ENCODE results near the gene IRF2BP1. TPM values are rescaled to one million over a fixed set of nuclear protein-coding genes. Genes with fewer than 3 reads are reported as not detected.

The IRF2BP1 gene
- total RNA-seq, 1 donor from 2014 or later, result 17.5 TPM

GRCh38 chr19:45862271-45862563 lies 23.7 kb downstream of the IRF2BP1 start:
- DNase-seq, result no peak
- H3K27me3 Mint-ChIP-seq, result peaks cover 19% of the 10 kb centered on the region
- H3K27ac Mint-ChIP-seq, result peak overlapping the region; percentile 96
- no peak for TF ChIP-seq CTCF (IDR thresholded peaks at IDR 0.05)
- intact Hi-C loops (cut with micrococcal nuclease), result loop anchor here (1.0 to 10.0 kb wide), 5 partner anchors 45 to 989 kb away; partner anchors contain the start of genes AP2S1, GEMIN7, POLR1G and PPP1R13L
- peak overlapping the region; percentile 96 for H3K4me3 Mint-ChIP-seq
- CTCF ChIA-PET, result interaction anchor here (0.6 to 1.7 kb wide), 2 partner anchors 20 to 93 kb away, joined by 3 read pairs; partner anchors contain the start of gene SIX5
- H3K4me1 Mint-ChIP-seq, result peaks cover 37% of the 10 kb centered on the region
- H3K9me3 Mint-ChIP-seq, result no peaks in the 10 kb centered on the region
- H3K36me3 Mint-ChIP-seq (ENCODE audit: low read depth), result peaks cover 35% of the 10 kb centered on the region
- ATAC-seq (ENCODE audit: low read depth), result no peak
- POLR2A ChIA-PET, result interaction anchor here (0.5 to 2.4 kb wide), 6 partner anchors 24 to 533 kb away, joined by 3 to 33 read pairs (median 6); partner anchors contain the start of genes IRF2BP1 and MYPOP

- intact Hi-C loops (cut with micrococcal nuclease), result loop anchor here (5.0 to 10.0 kb wide), 3 partner anchors 407 to 786 kb away; partner anchors contain the start of genes GEMIN7, POLR1G, PPP1R13L and ZNF296
- no peak for DNase-seq
- ChIA-PET CTCF (interaction anchor here (0.5 to 1.7 kb wide), 2 partner anchors 21 to 91 kb away, joined by 3 to 4 read pairs; partner anchors contain the start of gene SIX5), POLR2A (interaction anchor here (0.6 to 1.3 kb wide), 4 partner anchors 37 to 218 kb away, joined by 5 to 6 read pairs (median 6); partner anchors contain the start of gene MYPOP)
- Mint-ChIP-seq H3K36me3 (ENCODE audit: low read depth) (peaks cover 46% of the 10 kb centered on the region), H3K27ac (peak overlapping the region; percentile 96), H3K9me3 (no peaks in the 10 kb centered on the region), H3K27me3 (peaks cover 18% of the 10 kb centered on the region), H3K4me1 (peaks cover 37% of the 10 kb centered on the region), H3K4me3 (peak overlapping the region; percentile 96)
- no peak for ATAC-seq (ENCODE audit: low read depth)
- no peak for TF ChIP-seq CTCF (IDR thresholded peaks at IDR 0.05)
These were observed 25.3 kb downstream of the IRF2BP1 start for GRCh38 chr19:45860359-45861259.

- POLR2A ChIA-PET, result interaction anchor here (0.8 to 1.5 kb wide), 2 partner anchors 9 to 20 kb away, joined by 5 to 7 read pairs; partner anchors contain the start of gene SYMPK
- Mint-ChIP-seq H3K27ac (no peak overlapping the region), H3K4me1 (peaks cover 2% of the 10 kb centered on the region), H3K4me3 (no peak overlapping the region), H3K27me3 (no peaks in the 10 kb centered on the region), H3K36me3 (ENCODE audit: low read depth) (peaks cover 80% of the 10 kb centered on the region), H3K9me3 (no peaks in the 10 kb centered on the region)
- CTCF ChIA-PET, result interaction anchor here (1.4 kb wide), 1 partner anchor 55 kb away, joined by 4 read pairs; no protein-coding TSS in a partner anchor
- ATAC-seq (ENCODE audit: low read depth) (no peak), DNase-seq (no peak)
- intact Hi-C loops (cut with micrococcal nuclease), result no loop called here
- TF ChIP-seq CTCF (IDR thresholded peaks at IDR 0.05), result no peak
These were observed 31.7 kb downstream of the IRF2BP1 start for GRCh38 chr19:45854167-45854778.

GRCh38 chr19:45852983-45853382 lies 33.0 kb downstream of the IRF2BP1 start:
- DNase-seq (no peak), ATAC-seq (ENCODE audit: low read depth) (no peak)
- Mint-ChIP-seq H3K27me3 (no peaks in the 10 kb centered on the region), H3K4me1 (peaks cover 2% of the 10 kb centered on the region), H3K9me3 (no peaks in the 10 kb centered on the region), H3K4me3 (no peak overlapping the region), H3K36me3 (ENCODE audit: low read depth) (peaks cover 80% of the 10 kb centered on the region), H3K27ac (no peak overlapping the region)
- intact Hi-C loops (cut with micrococcal nuclease), result no loop called here
- CTCF ChIA-PET, result no interaction called here
- TF ChIP-seq CTCF (IDR thresholded peaks at IDR 0.05), result no peak
- POLR2A ChIA-PET, result interaction anchor here (0.7 kb wide), 1 partner anchor 142 kb away, joined by 3 read pairs; the partner anchor contains the start of gene CCDC61
